Measurements from ENCODE around the gene SOD3. TPM values are rescaled to one million over a fixed set of nuclear protein-coding genes. Genes with fewer than 3 reads are reported as not detected.

Gene SOD3
- total and polyA plus RNA-seq, 2 of the 4 experiments (the other 2 are of a cell fraction): 0.36 to 5.8 TPM

DNA sequence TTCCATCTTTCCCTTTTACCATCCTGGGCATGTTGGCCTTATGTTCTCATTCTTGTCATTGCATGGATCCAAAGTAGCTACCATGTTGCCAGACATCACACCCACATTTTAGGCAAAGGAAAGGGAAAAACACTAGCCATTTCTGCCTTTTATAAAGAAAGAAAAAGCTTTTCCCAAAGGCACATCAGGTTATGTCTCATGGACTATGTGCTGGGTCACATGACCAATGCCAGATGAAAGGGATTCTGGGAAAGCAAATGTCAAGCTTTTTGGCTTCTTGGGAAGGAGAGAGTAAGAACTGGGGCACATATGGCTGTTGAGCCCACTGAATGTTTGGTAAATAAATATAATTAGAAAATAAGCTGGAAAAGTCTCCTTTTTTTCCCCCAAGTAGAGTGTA is 4.3 kb upstream of the SOD3 start:
- no peak overlapping the region for H3K27ac ChIP-seq (ENCODE audit: insufficient read depth, low read length)
- no peaks in the 10 kb centered on the region for H3K79me1 ChIP-seq (ENCODE audit: low read depth in 1 of 2, low read length in 2 of 2)
- DNase-seq (no peak), ATAC-seq (ENCODE audit: low read depth) (no peak)
- no peak overlapping the region for H2AFZ ChIP-seq (replicated peaks; ENCODE audit: low read length, poor library complexity)
- H3K4ac ChIP-seq (ENCODE audit: low read depth, low read length): no peak overlapping the region
- H4K20me1 ChIP-seq (ENCODE audit: insufficient read depth, low read length): no peaks in the 10 kb centered on the region
- no peak overlapping the region for H2BK20ac ChIP-seq (ENCODE audit: low read depth, low read length)
- no peak overlapping the region for H2BK120ac ChIP-seq (ENCODE audit: low read depth, low read length)
- H3K4me1 ChIP-seq (ENCODE audit: control insufficient read depth, insufficient read depth, low read length): peaks cover 9% of the 10 kb centered on the region
- H2BK15ac ChIP-seq (ENCODE audit: low read depth, low read length): no peak overlapping the region
- no peaks in the 10 kb centered on the region for H3K27me3 ChIP-seq (ENCODE audit: control insufficient read depth, insufficient read depth, low read length)
- no peak overlapping the region for H3K56ac ChIP-seq (ENCODE audit: extremely low read depth, insufficient read depth, low read length)
- intact Hi-C loops (cut with micrococcal nuclease) (loop anchor here (10.0 kb wide), 1 partner anchor 316 kb away; no protein-coding TSS in a partner anchor), dilution Hi-C loops (cut with HindIII; ENCODE audit: low sequenced_read_pairs, unreplicated experiment) (no loop called here), in situ Hi-C loops (cut with MboI; ENCODE audit: low sequenced_read_pairs) (no loop called here)
- H2BK5ac ChIP-seq (ENCODE audit: low read depth, low read length, poor library complexity, severe bottlenecking): no peak overlapping the region
- no peak overlapping the region for H2AK9ac ChIP-seq (replicated peaks; ENCODE audit: low read depth, low read length, poor library complexity)
- no peak overlapping the region for H3K9ac ChIP-seq (ENCODE audit: low read depth, low read length)
- no peak overlapping the region for H3K4me3 ChIP-seq (ENCODE audit: insufficient read depth, low read depth, low read length)
- no peak overlapping the region for H4K5ac ChIP-seq (ENCODE audit: low read depth, low read length)
- H3K14ac ChIP-seq (replicated peaks; ENCODE audit: low read depth, low read length): no peak overlapping the region
- ChIA-PET POLR2A (ENCODE audit: unreplicated experiment) (interaction anchor here (0.6 kb wide), 1 partner anchor 80 kb away, joined by 3 read pairs; no protein-coding TSS in a partner anchor), CTCF (no interaction called here)
- TF ChIP-seq BHLHE40 (IDR thresholded peaks at IDR 0.05; ENCODE audit: low read depth, low read length) (no peak), RCOR1 (IDR thresholded peaks at IDR 0.05; ENCODE audit: insufficient replicate concordance, low read length) (no peak), MAFK (IDR thresholded peaks at IDR 0.05; ENCODE audit: low read depth, low read length) (no peak), CTCF (conservative IDR thresholded peaks at IDR 0.05; ENCODE audit: low read depth, low read length) (no peak), ELK1 (IDR thresholded peaks at IDR 0.05; ENCODE audit: borderline replicate concordance, low read depth, low read length) (no peak), MXI1 (IDR thresholded peaks at IDR 0.05; ENCODE audit: borderline replicate concordance, low read depth, low read length) (no peak), RFX5 (IDR thresholded peaks at IDR 0.05; ENCODE audit: low read depth, low read length) (no peak), SMC3 (IDR thresholded peaks at IDR 0.05; ENCODE audit: low read depth, low read length) (no peak), FOS (IDR thresholded peaks at IDR 0.05; ENCODE audit: low read depth, low read length) (no peak), NFE2L2 (IDR thresholded peaks at IDR 0.05; ENCODE audit: low read depth, low read length) (no peak), RAD21 (IDR thresholded peaks at IDR 0.05; ENCODE audit: low read length) (no peak), CEBPB (IDR thresholded peaks at IDR 0.05; ENCODE audit: low read depth, low read length) (no peak), MAZ (IDR thresholded peaks at IDR 0.05; ENCODE audit: borderline replicate concordance, low read depth, low read length) (no peak), POLR2A (IDR thresholded peaks at IDR 0.05; ENCODE audit: low read depth, low read length) (no peak), CHD1 (IDR thresholded peaks at IDR 0.05; ENCODE audit: low read depth, low read length) (no peak)
- TF ChIP-seq, protein P1, sequence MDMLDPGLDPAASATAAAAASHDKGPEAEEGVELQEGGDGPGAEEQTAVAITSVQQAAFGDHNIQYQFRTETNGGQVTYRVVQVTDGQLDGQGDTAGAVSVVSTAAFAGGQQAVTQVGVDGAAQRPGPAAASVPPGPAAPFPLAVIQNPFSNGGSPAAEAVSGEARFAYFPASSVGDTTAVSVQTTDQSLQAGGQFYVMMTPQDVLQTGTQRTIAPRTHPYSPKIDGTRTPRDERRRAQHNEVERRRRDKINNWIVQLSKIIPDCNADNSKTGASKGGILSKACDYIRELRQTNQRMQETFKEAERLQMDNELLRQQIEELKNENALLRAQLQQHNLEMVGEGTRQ (IDR thresholded peaks at IDR 0.05; ENCODE audit: low read depth, low read length): no peak
- BruUV-seq (replicated peaks): no TSS peak
- H3K4me2 ChIP-seq (ENCODE audit: low read depth, low read length): no peak overlapping the region
- no peaks in the 10 kb centered on the region for H3K36me3 ChIP-seq (ENCODE audit: control insufficient read depth, insufficient read depth, low read length)
- H4K8ac ChIP-seq (ENCODE audit: low read depth in 2 of 2, low read length in 2 of 2): no peak overlapping the region
- no peak overlapping the region for H4K91ac ChIP-seq (ENCODE audit: insufficient read depth, low read depth, low read length)
- H3K9me1 ChIP-seq (ENCODE audit: insufficient read depth, low read length): peaks cover 7% of the 10 kb centered on the region
- no peak overlapping the region for H2AK5ac ChIP-seq (ENCODE audit: low read depth, low read length)
- H3K18ac ChIP-seq (ENCODE audit: low read depth, low read length): no peak overlapping the region
- no peaks in the 10 kb centered on the region; the same call in 1 of the 2 replicates for H3K9me3 ChIP-seq (ENCODE audit: control insufficient read depth, insufficient read depth, low read length)
- H3K23ac ChIP-seq (ENCODE audit: low read depth, low read length): no peak overlapping the region
